HCT116 (cell line): ENCODE measurements around the gene PTPRCAP. TPM values are rescaled to one million over a fixed set of nuclear protein-coding genes. Genes with fewer than 3 reads are reported as not detected.

Source experiments
- ATAC-seq: fragments of 200-7000 bp; cut with Tn5 transposase; 2 replicates; pipeline ENCODE4 v1.9.1; 2020; ENCODE audit warnings: mild to moderate bottlenecking, moderate library complexity
- BruUV-seq: library from RNA; stranded (reverse); fragments of 400-500 nt; replicated peaks from 2 replicates; lab custom pipeline; 2021; lab: Mats Ljungman, UMichigan
- CTCF ChIA-PET: fragments of 300-600 bp; sonication (Branson Sonifier 250); formaldehyde crosslinking; loops from one replicate; lab custom pipeline; 2021; ENCODE audit warnings: antibody characterized with exemption; lab: Charles Lee
- POLR2A ChIA-PET: fragments of 300-600, 350-600 bp; sonication (Branson Sonifier 250); formaldehyde crosslinking; loops from one replicate; lab custom pipeline; 2021; ENCODE audit warnings: antibody characterized with exemption; lab: Charles Lee
- RAD21 ChIA-PET, 2 experiments: fragments of 300-600 bp; sonication (Branson Sonifier 250); formaldehyde crosslinking; loops; one replicate each; lab custom pipeline; 2023; ENCODE audit warnings: low total read pairs in 2 of 2; ENCODE audit not compliant: uncharacterized antibody in 2 of 2, unreplicated experiment in 2 of 2, low non-redundant PET in 1 of 2; lab: Charles Lee
- DNase-seq: peaks from one replicate; pipeline ENCODE4 v3.0.0-alpha.2; 2010; ENCODE audit warnings: low read depth, low spot score
- H2AFZ ChIP-seq: fragments of 200-600 bp; shearing (Covaris generic), sonication (generic); 2 replicates; pipeline ENCODE4 v1.6.1; 2017; ENCODE audit warnings: low read depth, mixed run types, mixed read lengths, antibody characterized with exemption, low read length; ENCODE audit not compliant: poor library complexity, severe bottlenecking
- H3K27ac ChIP-seq: 2 replicates; pipeline ENCODE4 v1.5.1; 2012; ENCODE audit warnings: low read depth, low read length
- H3K27me3 ChIP-seq: fragments of 200-600 bp; sonication (generic); 2 replicates; pipeline ENCODE4 v1.6.1; 2016; ENCODE audit warnings: mixed run types, low read length, mixed read lengths; ENCODE audit not compliant: insufficient read depth
- H3K36me3 ChIP-seq, 2 experiments: fragments of 200-500 bp in 1 of 2; fragments of 200-600 bp in 1 of 2; sonication (Bioruptor generic) in 1 of 2; sonication (generic) in 1 of 2; 2 replicates each; pipeline versions ENCODE4 v1.5.1 to v1.6.1; 2014 to 2016; ENCODE audit warnings: low read length in 2 of 2, inconsistent platforms in 1 of 2, mixed read lengths in 1 of 2, mixed run types in 1 of 2; ENCODE audit not compliant: insufficient read depth in 2 of 2, control insufficient read depth in 1 of 2
- H3K4me1 ChIP-seq, 2 experiments: fragments of 200-600 bp in 1 of 2; sonication (generic) in 1 of 2; 2 replicates each; pipeline versions ENCODE4 v1.5.1 to v1.6.1; 2012 to 2017; ENCODE audit warnings: low read length in 2 of 2, inconsistent platforms in 1 of 2, mild to moderate bottlenecking in 1 of 2, mixed read lengths in 1 of 2, mixed run types in 1 of 2, moderate library complexity in 1 of 2; ENCODE audit not compliant: insufficient read depth in 2 of 2, control insufficient read depth in 1 of 2
- H3K4me2 ChIP-seq: fragments of 200-600 bp; sonication (generic); 2 replicates; pipeline ENCODE4 v1.6.1; 2017; ENCODE audit warnings: mixed run types, low read length, mixed read lengths
- H3K4me3 ChIP-seq, 2 experiments: fragments of 200-600 bp in 1 of 2; sonication (generic) in 1 of 2; replicated peaks in 1 of 2; 2 replicates each; pipeline ENCODE4 v1.5.1; 2011 to 2016; ENCODE audit warnings: low read length in 2 of 2, control low read depth in 1 of 2, low read depth in 1 of 2, mild to moderate bottlenecking in 1 of 2, mixed read lengths in 1 of 2, mixed run types in 1 of 2
- H3K79me2 ChIP-seq: fragments of 200-600 bp; sonication (generic); 2 replicates; pipeline ENCODE4 v1.6.1; 2017; ENCODE audit warnings: mild to moderate bottlenecking, mixed run types, low read length, moderate library complexity, mixed read lengths; ENCODE audit not compliant: insufficient read depth
- H3K9ac ChIP-seq: fragments of 200-600 bp; sonication (generic); 2 replicates; pipeline ENCODE4 v1.6.1; 2016; ENCODE audit warnings: low read length, mixed read lengths
- H3K9me2 ChIP-seq: fragments of 200-600 bp; sonication (generic), shearing (Covaris generic); 2 replicates; pipeline ENCODE4 v1.6.1; 2017; ENCODE audit warnings: mixed run types, mild to moderate bottlenecking, moderate library complexity; ENCODE audit not compliant: insufficient read depth
- H3K9me3 ChIP-seq, 2 experiments: fragments of 200-500 bp in 1 of 2; fragments of 200-600 bp in 1 of 2; sonication (Bioruptor generic) in 1 of 2; sonication (generic) in 1 of 2; 2 replicates each; pipeline ENCODE4 v1.6.1; 2014 to 2017; ENCODE audit warnings: low read length in 2 of 2, mixed read lengths in 2 of 2, inconsistent platforms in 1 of 2, low read depth in 1 of 2, mild to moderate bottlenecking in 1 of 2, mixed run types in 1 of 2, moderate library complexity in 1 of 2; ENCODE audit not compliant: control insufficient read depth in 1 of 2, insufficient read depth in 1 of 2
- H4K20me1 ChIP-seq: fragments of 200-600 bp; sonication (generic), shearing (Covaris generic); 2 replicates; pipeline ENCODE4 v1.6.1; 2017; ENCODE audit warnings: mixed run types, mild to moderate bottlenecking, moderate library complexity; ENCODE audit not compliant: insufficient read depth
- CEBPB ChIP-seq: IDR thresholded peaks from 2 replicates; pipeline ENCODE4 v1.6.1; 2012; ENCODE audit warnings: low read depth
- EGR1 ChIP-seq: IDR thresholded peaks from 2 replicates; pipeline ENCODE4 v1.6.1; 2012; ENCODE audit warnings: low read depth
- EZH2phosphoT487 ChIP-seq: fragments of 200-600 bp; IDR thresholded peaks from 2 replicates; pipeline ENCODE4 v1.6.1; 2018; ENCODE audit warnings: antibody characterized with exemption, borderline replicate concordance
- FOSL1 ChIP-seq: IDR thresholded peaks from 2 replicates; pipeline ENCODE4 v1.6.1; 2012; ENCODE audit warnings: low read depth
- POLR2AphosphoS5 ChIP-seq: IDR thresholded peaks from 2 replicates; pipeline ENCODE4 v1.6.1; 2011; ENCODE audit warnings: mild to moderate bottlenecking, low read depth, low read length, moderate library complexity
- REST ChIP-seq: IDR thresholded peaks from 2 replicates; pipeline ENCODE4 v1.6.1; 2012; ENCODE audit warnings: low read depth
- SIN3A ChIP-seq: IDR thresholded peaks from 2 replicates; pipeline ENCODE4 v1.6.1; 2012; ENCODE audit warnings: low read depth
- ZFX ChIP-seq: fragments of 450-650 bp; IDR thresholded peaks from 2 replicates; pipeline ENCODE4 v1.6.1; 2017
- intact Hi-C: fragments of 100-400 bp; cut with micrococcal nuclease; formaldehyde crosslinking; loops from 2 replicates; pipeline ENCODE4 v1.10.0; 2022
- total RNA-seq: library from RNA; stranded (reverse); gene quantifications from one replicate; pipeline ENCODE4 v1.2.1, GENCODE V29; 2021; ENCODE audit not compliant: unreplicated experiment
- TF ChIP-seq, protein P1 (sequence below), 3 experiments: fragments of 200-600 bp in 1 of 3; sonication (generic) in 1 of 3; IDR thresholded peaks in 2 of 3; conservative IDR thresholded peaks in 1 of 3; 2 replicates each; pipeline ENCODE4 v1.5.1; 2012 to 2017; ENCODE audit warnings: low read depth in 2 of 3, low read length in 2 of 3, antibody characterized with exemption in 1 of 3, borderline replicate concordance in 1 of 3, control low read depth in 1 of 3, mild to moderate bottlenecking in 1 of 3, mixed read lengths in 1 of 3, mixed run types in 1 of 3, moderate library complexity in 1 of 3; ENCODE audit not compliant: insufficient read depth in 1 of 3

Gene PTPRCAP
- total RNA-seq, 1 experiment from 2014 or later, result 1.4 TPM

GRCh38 chr11:67409781-67410368 lies 27.6 kb downstream of the PTPRCAP start:
- no peaks in the 10 kb centered on the region for H3K27me3 ChIP-seq
- no peak overlapping the region for H3K4me3 ChIP-seq
- H4K20me1 ChIP-seq, result no peaks in the 10 kb centered on the region
- no peaks in the 10 kb centered on the region for H3K9me3 ChIP-seq
- no peaks in the 10 kb centered on the region for H3K79me2 ChIP-seq
- no peak overlapping the region for H3K4me2 ChIP-seq
- no peak overlapping the region for H3K9ac ChIP-seq
- RAD21 ChIA-PET, result no interaction called here
- intact Hi-C loops, result no loop called here
- H3K36me3 ChIP-seq, result no peaks in the 10 kb centered on the region
- CTCF ChIA-PET, result no interaction called here
- no peak overlapping the region for H3K27ac ChIP-seq
- TF ChIP-seq EZH2phosphoT487 (no peak), REST (no peak), SIN3A (no peak), EGR1 (no peak), CEBPB (no peak), POLR2AphosphoS5 (no peak), ZFX (no peak), FOSL1 (no peak)
- TF ChIP-seq, protein P1, sequence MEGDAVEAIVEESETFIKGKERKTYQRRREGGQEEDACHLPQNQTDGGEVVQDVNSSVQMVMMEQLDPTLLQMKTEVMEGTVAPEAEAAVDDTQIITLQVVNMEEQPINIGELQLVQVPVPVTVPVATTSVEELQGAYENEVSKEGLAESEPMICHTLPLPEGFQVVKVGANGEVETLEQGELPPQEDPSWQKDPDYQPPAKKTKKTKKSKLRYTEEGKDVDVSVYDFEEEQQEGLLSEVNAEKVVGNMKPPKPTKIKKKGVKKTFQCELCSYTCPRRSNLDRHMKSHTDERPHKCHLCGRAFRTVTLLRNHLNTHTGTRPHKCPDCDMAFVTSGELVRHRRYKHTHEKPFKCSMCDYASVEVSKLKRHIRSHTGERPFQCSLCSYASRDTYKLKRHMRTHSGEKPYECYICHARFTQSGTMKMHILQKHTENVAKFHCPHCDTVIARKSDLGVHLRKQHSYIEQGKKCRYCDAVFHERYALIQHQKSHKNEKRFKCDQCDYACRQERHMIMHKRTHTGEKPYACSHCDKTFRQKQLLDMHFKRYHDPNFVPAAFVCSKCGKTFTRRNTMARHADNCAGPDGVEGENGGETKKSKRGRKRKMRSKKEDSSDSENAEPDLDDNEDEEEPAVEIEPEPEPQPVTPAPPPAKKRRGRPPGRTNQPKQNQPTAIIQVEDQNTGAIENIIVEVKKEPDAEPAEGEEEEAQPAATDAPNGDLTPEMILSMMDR (IDR thresholded peaks at IDR 0.05 in 2 of 3, conservative IDR thresholded peaks at IDR 0.05 in 1 of 3; ENCODE audit: borderline replicate concordance in 1 of 3, insufficient read depth in 1 of 3, low read depth in 2 of 3, low read length in 2 of 3), result no peak
- H3K4me1 ChIP-seq, result peaks cover 3 to 9% of the 10 kb centered on the region in 2 experiments; a peak in 3 of 4 replicates
- DNase-seq (peak; percentile 33), ATAC-seq (peak; percentile 80)
- POLR2A ChIA-PET, result no interaction called here
- no peaks in the 10 kb centered on the region for H3K9me2 ChIP-seq
- no peak overlapping the region for H2AFZ ChIP-seq
- BruUV-seq, result no TSS peak
